ENCODE results near the gene EMSY. TPM values are rescaled to one million over a fixed set of nuclear protein-coding genes. Genes with fewer than 3 reads are reported as not detected.

EMSY gene
- total RNA-seq, 2 donors from 2014 or later, result 31.4 to 35.9 TPM

- Histone ChIP-seq H3K4me3 (no peak overlapping the region), H3K27ac (no peak overlapping the region), H3K9me3 (no peaks in the 10 kb centered on the region), H3K27me3 (no peaks in the 10 kb centered on the region), H3K36me3 (no peaks in the 10 kb centered on the region), H3K4me1 (peaks cover 0 to 9% of the 10 kb centered on the region in 2 donors)
- no peak for TF ChIP-seq CTCF (IDR thresholded peaks at IDR 0.05)
- DNase-seq (ENCODE audit: low spot score), result no peak
Measured at GRCh38 chr11:76561245-76561644, 116.4 kb downstream of the EMSY start.

DNA sequence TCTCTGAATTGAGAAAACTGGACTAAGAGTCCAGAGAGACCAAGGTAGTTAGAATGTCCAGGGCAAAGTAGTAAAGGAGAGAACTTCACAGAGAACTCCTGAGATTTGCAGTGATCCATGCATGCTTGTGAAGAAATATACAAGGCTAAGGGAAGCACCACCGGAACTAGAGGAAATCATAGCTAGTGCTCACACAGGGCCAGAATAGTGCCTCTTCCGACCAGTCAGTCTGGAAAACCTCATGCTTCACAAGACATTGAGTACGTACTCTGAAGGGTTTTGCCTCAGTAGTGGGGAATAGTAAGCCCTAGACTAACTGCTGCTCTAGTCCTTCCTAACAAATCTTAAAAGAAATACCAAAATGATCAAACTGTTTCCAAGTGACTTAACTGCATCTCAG lies 117.7 kb downstream of the EMSY start:
- no peak for DNase-seq (ENCODE audit: low spot score)
- Histone ChIP-seq H3K9me3 (no peaks in the 10 kb centered on the region), H3K27ac (no peak overlapping the region), H3K36me3 (no peaks in the 10 kb centered on the region), H3K4me1 (peaks cover 0 to 9% of the 10 kb centered on the region in 2 donors), H3K27me3 (no peaks in the 10 kb centered on the region), H3K4me3 (no peak overlapping the region)
- TF ChIP-seq CTCF (IDR thresholded peaks at IDR 0.05), result no peak

GRCh38 chr11:76564364-76564763 lies 119.5 kb downstream of the EMSY start:
- DNase-seq (ENCODE audit: low spot score), result no peak
- Histone ChIP-seq H3K27me3 (no peaks in the 10 kb centered on the region), H3K27ac (no peak overlapping the region), H3K36me3 (no peaks in the 10 kb centered on the region), H3K4me1 (peaks cover 0 to 9% of the 10 kb centered on the region in 2 donors), H3K9me3 (no peaks in the 10 kb centered on the region), H3K4me3 (no peak overlapping the region)
- peak in 1 of 2 donors; percentile 27 for TF ChIP-seq CTCF (IDR thresholded peaks at IDR 0.05)

DNA sequence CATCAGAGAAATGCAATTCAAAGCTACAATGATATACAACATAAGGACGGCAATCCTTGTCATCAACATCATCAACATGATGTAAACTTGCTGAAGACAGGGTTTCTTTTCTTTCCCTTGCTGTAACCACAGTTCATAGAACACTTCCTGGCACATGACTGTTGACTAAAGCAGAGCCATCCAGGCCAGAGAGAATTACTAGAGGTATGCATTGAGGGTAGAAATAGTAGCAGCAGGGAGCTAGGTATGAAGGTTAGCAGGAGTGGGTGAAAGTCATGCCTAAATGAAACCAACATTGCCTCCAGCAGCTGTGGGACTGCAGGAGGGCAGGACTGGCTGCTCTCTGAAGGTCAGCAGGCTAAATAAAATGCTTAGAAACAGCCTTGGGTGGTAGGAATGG lies 122.0 kb downstream of the EMSY start:
- no peak for TF ChIP-seq CTCF (IDR thresholded peaks at IDR 0.05)
- H3K27ac ChIP-seq, result no peak overlapping the region
- no peaks in the 10 kb centered on the region for H3K4me1 ChIP-seq
- H3K4me3 ChIP-seq, result no peak overlapping the region
- no peaks in the 10 kb centered on the region for H3K9me3 ChIP-seq
- DNase-seq (ENCODE audit: low spot score), result no peak
- H3K36me3 ChIP-seq, result no peaks in the 10 kb centered on the region
- no peaks in the 10 kb centered on the region for H3K27me3 ChIP-seq

DNA sequence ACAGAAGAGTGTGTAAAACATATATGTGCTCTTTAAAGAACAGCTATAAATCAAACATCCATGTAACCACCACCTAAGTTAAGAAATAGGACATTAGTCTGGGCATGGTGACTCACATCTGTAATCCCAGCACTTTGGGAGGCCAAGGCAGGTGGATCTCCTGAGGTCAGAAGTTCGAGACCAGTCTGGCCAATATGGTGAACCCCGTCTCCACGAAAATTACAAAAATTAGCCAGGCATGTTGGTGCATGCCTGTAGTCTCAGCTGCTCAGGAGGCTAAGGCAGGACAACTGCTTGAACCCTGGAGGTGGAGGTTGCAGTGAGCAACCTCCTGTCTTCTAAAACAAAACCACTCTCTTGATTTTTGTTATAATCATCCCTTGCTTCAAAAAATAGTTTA lies 122.4 kb downstream of the EMSY start:
- no peaks in the 10 kb centered on the region for H3K27me3 ChIP-seq
- no peaks in the 10 kb centered on the region for H3K4me1 ChIP-seq
- H3K9me3 ChIP-seq, result no peaks in the 10 kb centered on the region
- H3K36me3 ChIP-seq, result no peaks in the 10 kb centered on the region
- no peak overlapping the region for H3K27ac ChIP-seq
- no peak for TF ChIP-seq CTCF (IDR thresholded peaks at IDR 0.05)
- DNase-seq (ENCODE audit: low spot score), result no peak
- H3K4me3 ChIP-seq, result no peak overlapping the region

- H3K36me3 ChIP-seq, result no peaks in the 10 kb centered on the region
- H3K4me1 ChIP-seq, result no peaks in the 10 kb centered on the region
- H3K27me3 ChIP-seq, result no peaks in the 10 kb centered on the region
- no peak for TF ChIP-seq CTCF (IDR thresholded peaks at IDR 0.05)
- H3K27ac ChIP-seq, result no peak overlapping the region
- no peak for DNase-seq (ENCODE audit: low spot score)
- H3K9me3 ChIP-seq, result no peaks in the 10 kb centered on the region
- no peak overlapping the region for H3K4me3 ChIP-seq
Measured at GRCh38 chr11:76568139-76568538, 123.3 kb downstream of the EMSY start.
